Mesothelial cell of epicardium (in vitro differentiated cells): ENCODE data around the gene SLC17A7. TPM values are rescaled to one million over a fixed set of nuclear protein-coding genes. Genes with fewer than 3 reads are reported as not detected.

Experiments used
- DNase-seq, 2 experiments: peaks; one replicate each; pipeline ENCODE4 v3.0.0; 2021; ENCODE audit warnings: low spot score in 2 of 2; ENCODE audit not compliant: unreplicated experiment in 2 of 2
- H3K27ac Mint-ChIP-seq: 2 replicates; pipeline ENCODE4 v1.8.0; 2021; ENCODE audit warnings: mixed read lengths
- H3K27me3 Mint-ChIP-seq: 2 replicates; pipeline ENCODE4 v1.8.0; 2021; ENCODE audit warnings: low read depth, mixed read lengths
- H3K36me3 Mint-ChIP-seq: 2 replicates; pipeline ENCODE4 v1.8.0; 2021; ENCODE audit warnings: mixed read lengths
- H3K4me1 Mint-ChIP-seq: 2 replicates; pipeline ENCODE4 v1.8.0; 2021; ENCODE audit warnings: mixed read lengths
- H3K4me3 Mint-ChIP-seq: 2 replicates; pipeline ENCODE4 v1.8.0; 2021; ENCODE audit warnings: mild to moderate bottlenecking, moderate library complexity, mixed read lengths
- H3K9me3 Mint-ChIP-seq: 2 replicates; pipeline ENCODE4 v1.8.0; 2021; ENCODE audit warnings: mixed read lengths
- total RNA-seq: library from RNA; stranded (reverse); gene quantifications from 3 replicates; pipeline ENCODE4 v1.2.1, GENCODE V29; 2021
- TF ChIP-seq, protein P1 (sequence below): fragments of 200-600 bp; sonication (generic); IDR thresholded peaks from one replicate; pipeline ENCODE4 v1.5.0; 2021; ENCODE audit warnings: antibody characterized with exemption; ENCODE audit not compliant: unreplicated experiment

SLC17A7 gene
- total RNA-seq, 1 donor from 2014 or later: 0.45 TPM

DNA sequence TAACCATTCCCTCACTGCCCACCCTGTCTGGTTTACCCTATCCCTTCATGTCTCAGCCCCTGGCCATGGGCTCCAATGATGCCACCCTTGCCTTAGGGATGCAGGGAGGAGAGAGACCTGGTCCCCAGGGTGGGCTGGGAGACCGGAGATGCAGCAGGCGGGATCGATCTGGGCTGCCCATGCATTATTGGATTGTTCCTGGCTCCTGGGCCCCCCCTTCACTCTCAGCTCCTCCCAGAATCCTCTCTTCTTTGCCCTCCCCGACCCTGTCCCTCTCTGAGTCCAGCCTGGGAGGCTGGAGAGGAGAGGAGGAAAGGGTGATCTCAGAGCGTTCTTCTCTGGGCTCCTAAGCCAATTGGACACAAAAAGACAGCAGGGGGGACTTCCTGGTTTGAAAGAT is 47.4 kb downstream of the SLC17A7 start:
- H3K4me1 Mint-ChIP-seq: peaks cover 10% of the 10 kb centered on the region
- H3K36me3 Mint-ChIP-seq: no peaks in the 10 kb centered on the region
- no peak overlapping the region for H3K4me3 Mint-ChIP-seq
- no peak overlapping the region for H3K27ac Mint-ChIP-seq
- H3K9me3 Mint-ChIP-seq: no peaks in the 10 kb centered on the region
- peaks cover 25% of the 10 kb centered on the region for H3K27me3 Mint-ChIP-seq
- TF ChIP-seq, protein P1, sequence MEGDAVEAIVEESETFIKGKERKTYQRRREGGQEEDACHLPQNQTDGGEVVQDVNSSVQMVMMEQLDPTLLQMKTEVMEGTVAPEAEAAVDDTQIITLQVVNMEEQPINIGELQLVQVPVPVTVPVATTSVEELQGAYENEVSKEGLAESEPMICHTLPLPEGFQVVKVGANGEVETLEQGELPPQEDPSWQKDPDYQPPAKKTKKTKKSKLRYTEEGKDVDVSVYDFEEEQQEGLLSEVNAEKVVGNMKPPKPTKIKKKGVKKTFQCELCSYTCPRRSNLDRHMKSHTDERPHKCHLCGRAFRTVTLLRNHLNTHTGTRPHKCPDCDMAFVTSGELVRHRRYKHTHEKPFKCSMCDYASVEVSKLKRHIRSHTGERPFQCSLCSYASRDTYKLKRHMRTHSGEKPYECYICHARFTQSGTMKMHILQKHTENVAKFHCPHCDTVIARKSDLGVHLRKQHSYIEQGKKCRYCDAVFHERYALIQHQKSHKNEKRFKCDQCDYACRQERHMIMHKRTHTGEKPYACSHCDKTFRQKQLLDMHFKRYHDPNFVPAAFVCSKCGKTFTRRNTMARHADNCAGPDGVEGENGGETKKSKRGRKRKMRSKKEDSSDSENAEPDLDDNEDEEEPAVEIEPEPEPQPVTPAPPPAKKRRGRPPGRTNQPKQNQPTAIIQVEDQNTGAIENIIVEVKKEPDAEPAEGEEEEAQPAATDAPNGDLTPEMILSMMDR: no peak
- DNase-seq: no peak

DNA sequence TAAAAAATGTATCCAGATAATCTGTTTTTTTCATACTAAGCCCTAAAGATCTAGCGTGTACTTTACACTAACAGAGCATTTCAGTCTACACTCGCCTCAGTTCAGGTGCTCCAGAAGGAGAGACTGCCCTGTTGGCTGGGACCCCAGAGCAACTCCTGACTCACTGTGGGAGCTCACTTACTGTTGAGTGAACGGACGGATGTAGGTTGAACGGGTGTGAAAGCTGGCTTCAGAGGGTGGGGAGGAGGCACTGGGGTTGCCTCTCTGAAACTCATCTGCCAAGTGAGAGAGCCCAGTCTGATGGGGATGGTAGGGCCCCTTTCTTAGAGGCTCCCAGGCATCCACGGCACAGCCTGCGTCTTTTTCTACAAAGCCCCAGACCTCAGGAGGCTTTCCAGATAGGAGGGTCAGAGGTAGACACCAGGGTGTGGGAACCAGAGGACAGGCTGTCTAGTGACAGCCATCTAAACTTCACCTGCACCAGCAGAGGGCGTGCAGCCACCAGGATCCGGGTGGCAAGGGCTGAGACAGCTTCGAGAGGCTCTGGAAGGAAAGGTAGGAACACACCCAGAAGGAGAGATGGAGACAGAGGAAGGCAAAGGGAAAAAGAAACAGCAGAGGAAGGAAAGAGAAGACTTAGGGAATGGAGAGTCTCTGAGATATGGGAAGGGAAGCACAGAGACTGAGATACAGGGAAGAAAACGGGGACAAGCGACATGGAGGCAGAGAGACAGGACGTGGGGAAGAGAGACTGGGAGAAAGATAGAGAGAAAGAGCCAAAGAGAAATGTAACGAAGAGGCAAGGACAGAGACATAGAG is 49.5 kb downstream of the SLC17A7 start:
- TF ChIP-seq, protein P1: peak; percentile 74
- DNase-seq: peak; percentile 66 to 80
- Mint-ChIP-seq H3K9me3 (no peaks in the 10 kb centered on the region), H3K27me3 (peaks cover 28% of the 10 kb centered on the region), H3K4me3 (no peak overlapping the region), H3K27ac (no peak overlapping the region), H3K36me3 (no peaks in the 10 kb centered on the region), H3K4me1 (no peaks in the 10 kb centered on the region)

DNA sequence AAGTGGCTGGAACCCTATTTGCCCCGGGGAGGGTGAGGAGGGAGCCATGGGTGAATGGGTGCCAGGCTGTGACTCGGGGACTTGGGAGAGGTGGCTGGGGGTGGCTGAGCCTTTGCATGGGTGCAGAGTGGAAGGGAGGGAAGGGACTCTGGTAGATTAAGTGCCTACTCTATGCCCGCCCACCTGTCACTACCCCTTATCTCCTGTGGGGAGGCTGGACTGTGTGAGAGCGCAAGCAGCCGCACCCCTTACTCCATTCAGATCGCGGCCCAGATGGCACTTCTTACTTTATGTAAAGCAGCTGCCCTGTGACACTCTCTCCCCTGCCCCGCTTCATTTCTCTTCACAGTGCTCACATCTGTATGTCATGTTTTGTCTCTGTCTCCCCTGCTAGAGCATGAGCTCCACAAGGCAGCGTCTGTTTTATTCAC is 50.4 kb downstream of the SLC17A7 start:
- no peak overlapping the region for H3K27ac Mint-ChIP-seq
- peaks cover 28% of the 10 kb centered on the region for H3K27me3 Mint-ChIP-seq
- H3K36me3 Mint-ChIP-seq: no peaks in the 10 kb centered on the region
- no peak for DNase-seq
- H3K4me1 Mint-ChIP-seq: no peaks in the 10 kb centered on the region
- no peak overlapping the region for H3K4me3 Mint-ChIP-seq
- no peaks in the 10 kb centered on the region for H3K9me3 Mint-ChIP-seq
- TF ChIP-seq, protein P1: no peak

DNA sequence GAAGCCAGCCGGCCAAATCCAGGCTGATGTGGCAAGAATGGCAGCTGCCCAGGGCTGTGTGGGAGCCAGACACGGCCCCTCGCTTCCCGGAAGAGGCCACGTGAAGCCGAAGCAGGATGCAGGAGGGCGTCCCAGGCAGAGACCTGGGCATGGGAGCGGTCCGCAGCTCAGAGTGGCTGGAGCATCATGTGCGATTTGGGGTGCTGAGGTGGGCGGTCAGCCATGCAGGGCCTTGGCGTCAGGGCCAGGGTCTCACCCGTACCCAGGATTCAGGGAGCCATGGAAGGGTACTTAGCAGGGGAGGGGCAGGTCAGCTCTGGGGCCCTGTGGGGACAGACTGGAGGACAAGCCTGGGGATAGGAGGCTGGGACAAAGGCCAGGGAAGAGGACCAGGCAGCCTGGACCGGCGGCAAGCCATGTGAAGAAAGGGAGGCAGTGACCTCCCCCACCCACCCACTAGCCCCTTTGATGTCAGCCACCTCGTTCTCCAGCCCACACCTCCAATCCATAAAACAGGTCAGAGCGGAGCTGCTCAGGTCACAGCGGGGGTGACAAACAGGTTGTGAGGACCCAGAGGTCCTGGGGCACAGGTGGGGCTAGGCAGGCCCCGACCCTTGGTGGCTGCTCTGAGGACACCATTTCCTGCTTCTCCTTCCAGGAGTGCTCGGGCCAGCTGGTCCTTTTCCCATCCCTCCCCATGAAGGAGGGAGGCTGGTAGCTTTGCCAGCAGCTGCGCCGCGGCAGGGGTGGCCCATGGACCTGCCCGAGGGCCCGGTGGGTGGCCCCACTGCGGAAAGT is 51.0 kb downstream of the SLC17A7 start:
- no peak overlapping the region for H3K4me3 Mint-ChIP-seq
- no peaks in the 10 kb centered on the region for H3K36me3 Mint-ChIP-seq
- no peaks in the 10 kb centered on the region for H3K4me1 Mint-ChIP-seq
- no peak overlapping the region for H3K27ac Mint-ChIP-seq
- TF ChIP-seq, protein P1: no peak
- no peak for DNase-seq
- peaks cover 28% of the 10 kb centered on the region for H3K27me3 Mint-ChIP-seq
- H3K9me3 Mint-ChIP-seq: no peaks in the 10 kb centered on the region

DNA sequence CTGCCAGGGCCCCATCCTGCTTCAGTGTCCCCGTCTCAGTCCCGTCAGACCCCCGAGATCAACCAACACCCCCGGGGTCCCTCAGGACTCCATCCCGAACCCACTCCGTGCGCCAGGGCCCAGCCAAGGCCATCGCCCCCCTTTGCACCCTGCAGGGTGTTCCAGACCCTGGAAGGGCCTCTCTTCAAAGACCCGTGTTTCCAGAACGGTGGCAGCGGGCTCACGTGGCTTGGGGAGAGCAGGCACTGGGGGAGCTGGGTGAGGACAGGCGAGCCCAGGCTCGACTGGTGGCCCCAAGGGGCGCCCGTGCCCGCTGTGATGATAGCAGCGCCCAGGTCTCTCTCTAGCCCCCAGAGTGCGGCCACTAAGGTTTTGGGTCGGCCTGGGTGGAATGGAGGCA is 51.9 kb downstream of the SLC17A7 start:
- Mint-ChIP-seq H3K4me3 (no peak overlapping the region), H3K27ac (no peak overlapping the region), H3K36me3 (no peaks in the 10 kb centered on the region), H3K4me1 (no peaks in the 10 kb centered on the region), H3K9me3 (no peaks in the 10 kb centered on the region), H3K27me3 (peaks cover 28% of the 10 kb centered on the region)
- DNase-seq: no peak
- TF ChIP-seq, protein P1: no peak
